Keratinocyte (primary cell): ENCODE measurements around the gene ARHGAP18. TPM values are rescaled to one million over a fixed set of nuclear protein-coding genes. Genes with fewer than 3 reads are reported as not detected.
"Not testable (repeated sequence)": the region's sequence is repeated elsewhere in the genome, so short reads cannot be mapped to it uniquely, and the experiment has no call there.

ENCODE experiments used
- DNase-seq: peaks from one replicate; pipeline ENCODE4 v3.0.0-alpha.2; 2011; ENCODE audit warnings: low read depth, missing footprints, low spot score
- FAIRE-seq: peaks from 2 replicates; lab custom pipeline; 2011; peaks lifted over from hg19 to GRCh38; lab: Jason Lieb, UNC
- H2AFZ ChIP-seq: 2 replicates; pipeline ENCODE4 v1.6.0; 2012; ENCODE audit warnings: low read length, control low read depth, inconsistent platforms; ENCODE audit not compliant: control insufficient read depth
- H3K27ac ChIP-seq: 2 replicates; pipeline ENCODE4 v1.5.1; 2011; ENCODE audit warnings: low read length; ENCODE audit not compliant: control insufficient read depth, insufficient read depth
- H3K27me3 ChIP-seq: 3 replicates; pipeline ENCODE4 v1.6.0; 2011; ENCODE audit warnings: low read length; ENCODE audit not compliant: control insufficient read depth, insufficient read depth; ENCODE audit errors: extremely low read depth
- H3K36me3 ChIP-seq, 2 experiments: 2 replicates in 1 of 2; 3 replicates in 1 of 2; pipeline ENCODE4 v1.5.1; 2011; ENCODE audit warnings: low read length in 2 of 2, mild to moderate bottlenecking in 1 of 2; ENCODE audit not compliant: control insufficient read depth in 2 of 2, insufficient read depth in 2 of 2; ENCODE audit errors: extremely low read depth in 1 of 2
- H3K4me1 ChIP-seq: 3 replicates; pipeline ENCODE4 v1.5.1; 2011; ENCODE audit warnings: low read length; ENCODE audit not compliant: control insufficient read depth, insufficient read depth; ENCODE audit errors: extremely low read depth
- H3K4me2 ChIP-seq: 3 replicates; pipeline ENCODE4 v1.6.0; 2011; ENCODE audit warnings: low read depth, low read length; ENCODE audit not compliant: control insufficient read depth, insufficient read depth; ENCODE audit errors: extremely low read depth
- H3K4me3 ChIP-seq, 3 experiments: fragments of 200-600 bp in 1 of 3; sonication (generic) in 1 of 3; 2 replicates in 2 of 3; 3 replicates in 1 of 3; pipeline ENCODE4 v1.5.1; 2011 to 2016; ENCODE audit warnings: low read length in 3 of 3, mild to moderate bottlenecking in 3 of 3, control low read depth in 2 of 3, inconsistent platforms in 1 of 3, low read depth in 1 of 3, mixed read lengths in 1 of 3, mixed run types in 1 of 3, moderate library complexity in 1 of 3; ENCODE audit not compliant: control insufficient read depth in 2 of 3, insufficient read depth in 2 of 3; ENCODE audit errors: extremely low read depth in 1 of 3
- H3K79me2 ChIP-seq: 2 replicates; pipeline ENCODE4 v1.6.0; 2012; ENCODE audit warnings: low read length; ENCODE audit not compliant: control insufficient read depth, insufficient read depth
- H3K9ac ChIP-seq: 3 replicates; pipeline ENCODE4 v1.6.0; 2011; ENCODE audit warnings: low read length; ENCODE audit not compliant: control insufficient read depth, insufficient read depth; ENCODE audit errors: extremely low read depth
- H3K9me1 ChIP-seq: 3 replicates; pipeline ENCODE4 v1.6.0; 2011; ENCODE audit warnings: low read length; ENCODE audit not compliant: control insufficient read depth, insufficient read depth; ENCODE audit errors: extremely low read depth
- H3K9me3 ChIP-seq: 2 replicates; pipeline ENCODE4 v1.5.1; 2012; ENCODE audit warnings: low read depth, low read length; ENCODE audit not compliant: control insufficient read depth
- H4K20me1 ChIP-seq: 3 replicates; pipeline ENCODE4 v1.6.0; 2011; ENCODE audit warnings: low read length; ENCODE audit not compliant: control insufficient read depth, insufficient read depth; ENCODE audit errors: extremely low read depth
- EZH2 ChIP-seq: IDR thresholded peaks from one replicate; pipeline ENCODE4 v1.6.1; 2012; ENCODE audit warnings: inconsistent platforms, mild to moderate bottlenecking, low read length, moderate library complexity
- dilution Hi-C: fragments of 300-500 bp; cut with MboI; formaldehyde crosslinking; loops from one replicate; pipeline ENCODE4 v1.7.0; 2020; ENCODE audit warnings: low sequenced_read_pairs; ENCODE audit not compliant: extremely low pct_ligation_motif_present
- polyA plus RNA-seq, 5 experiments: library from polyadenylated mRNA; depleted of rRNA in 3 of 5; stranded (reverse) in 3 of 5; stranded (forward) in 1 of 5; unstranded in 1 of 5; fragments of >200 nt; gene quantifications; 1 replicate in 1 of 5; 2 replicates in 3 of 5; 3 replicates in 1 of 5; pipeline versions ENCODE4 v1.2.1 to v1.2.3, GENCODE V29; 2011 to 2012; ENCODE audit warnings: missing spikeins in 2 of 5, low read depth in 1 of 5, low replicate concordance in 1 of 5
- TF ChIP-seq, protein P1 (sequence below), 3 experiments: IDR thresholded peaks in 1 of 3; conservative IDR thresholded peaks in 1 of 3; optimal IDR thresholded peaks in 1 of 3; 2 replicates in 2 of 3; 3 replicates in 1 of 3; pipeline versions ENCODE3 to v1.5.1; 2011; ENCODE audit warnings: low read length in 3 of 3, mild to moderate bottlenecking in 3 of 3, moderate library complexity in 2 of 3, control low read depth in 1 of 3, inconsistent platforms in 1 of 3; ENCODE audit not compliant: insufficient read depth in 2 of 3; ENCODE audit errors: extremely low read depth in 1 of 3

Gene ARHGAP18
- polyA plus RNA-seq, 1 donor (not counting 4 experiments of a cell fraction or from before 2014, with no cell fraction given): 17.7 TPM

GRCh38 chr6:129575378-129576118, 134.4 kb downstream of the ARHGAP18 start:
- dilution Hi-C loops: no loop called here
- H3K9ac ChIP-seq: no peak overlapping the region
- H3K79me2 ChIP-seq: no peaks in the 10 kb centered on the region
- H2AFZ ChIP-seq: peak overlapping the region; percentile 39
- H3K4me3 ChIP-seq: no peak overlapping the region
- FAIRE-seq (peak; percentile 61), DNase-seq (no peak)
- no peaks in the 10 kb centered on the region for H3K27me3 ChIP-seq
- H4K20me1 ChIP-seq: no peaks in the 10 kb centered on the region
- no peaks in the 10 kb centered on the region for H3K9me1 ChIP-seq
- H3K4me2 ChIP-seq: peak overlapping the region; percentile 14
- peaks cover 7% of the 10 kb centered on the region for H3K4me1 ChIP-seq
- H3K27ac ChIP-seq: peak overlapping the region; percentile 37
- no peaks in the 10 kb centered on the region for H3K9me3 ChIP-seq
- TF ChIP-seq, protein P1, sequence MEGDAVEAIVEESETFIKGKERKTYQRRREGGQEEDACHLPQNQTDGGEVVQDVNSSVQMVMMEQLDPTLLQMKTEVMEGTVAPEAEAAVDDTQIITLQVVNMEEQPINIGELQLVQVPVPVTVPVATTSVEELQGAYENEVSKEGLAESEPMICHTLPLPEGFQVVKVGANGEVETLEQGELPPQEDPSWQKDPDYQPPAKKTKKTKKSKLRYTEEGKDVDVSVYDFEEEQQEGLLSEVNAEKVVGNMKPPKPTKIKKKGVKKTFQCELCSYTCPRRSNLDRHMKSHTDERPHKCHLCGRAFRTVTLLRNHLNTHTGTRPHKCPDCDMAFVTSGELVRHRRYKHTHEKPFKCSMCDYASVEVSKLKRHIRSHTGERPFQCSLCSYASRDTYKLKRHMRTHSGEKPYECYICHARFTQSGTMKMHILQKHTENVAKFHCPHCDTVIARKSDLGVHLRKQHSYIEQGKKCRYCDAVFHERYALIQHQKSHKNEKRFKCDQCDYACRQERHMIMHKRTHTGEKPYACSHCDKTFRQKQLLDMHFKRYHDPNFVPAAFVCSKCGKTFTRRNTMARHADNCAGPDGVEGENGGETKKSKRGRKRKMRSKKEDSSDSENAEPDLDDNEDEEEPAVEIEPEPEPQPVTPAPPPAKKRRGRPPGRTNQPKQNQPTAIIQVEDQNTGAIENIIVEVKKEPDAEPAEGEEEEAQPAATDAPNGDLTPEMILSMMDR (optimal IDR thresholded peaks at IDR 0.05 in 1 of 3, IDR thresholded peaks at IDR 0.05 in 1 of 3, conservative IDR thresholded peaks at IDR 0.05 in 1 of 3; ENCODE audit: extremely low read depth in 1 of 3, insufficient read depth in 2 of 3, low read length in 3 of 3): peak; percentile 47 to 71 (median 65)
- TF ChIP-seq EZH2: no peak
- peaks cover 0 to 2% of the 10 kb centered on the region in 2 experiments for H3K36me3 ChIP-seq

GRCh38 chr6:129574605-129575004, 135.4 kb downstream of the ARHGAP18 start:
- H3K36me3 ChIP-seq, H4K20me1 ChIP-seq, H3K27me3 ChIP-seq, H3K27ac ChIP-seq, DNase-seq, dilution Hi-C loops, H3K4me3 ChIP-seq, H3K9ac ChIP-seq, H3K9me3 ChIP-seq, H3K79me2 ChIP-seq, H3K9me1 ChIP-seq, H3K4me1 ChIP-seq, H3K4me2 ChIP-seq, FAIRE-seq, H2AFZ ChIP-seq: not testable (repeated sequence)

DNA sequence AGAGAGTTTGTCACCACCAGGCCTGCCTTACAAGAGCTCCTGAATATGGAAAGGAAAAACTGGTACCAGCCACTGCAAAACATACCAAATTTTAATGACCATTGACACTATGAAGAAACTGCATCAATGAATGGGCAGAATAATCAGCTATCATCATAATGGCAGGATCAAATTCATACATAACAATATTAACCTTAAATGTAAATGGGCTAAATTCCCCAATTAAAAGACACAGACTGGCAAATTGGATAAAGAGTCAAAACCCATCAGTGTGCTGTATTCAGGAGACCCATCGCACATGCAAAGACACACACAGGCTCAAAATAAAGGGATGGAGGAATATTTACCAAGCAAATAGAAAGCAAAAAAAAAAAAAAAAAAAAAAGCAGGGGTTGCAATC, 139.0 kb downstream of the ARHGAP18 start:
- DNase-seq, H3K9me1 ChIP-seq, H2AFZ ChIP-seq, H3K36me3 ChIP-seq, H3K4me2 ChIP-seq, H3K4me1 ChIP-seq, H3K79me2 ChIP-seq, H3K27ac ChIP-seq, H3K4me3 ChIP-seq, FAIRE-seq, H3K27me3 ChIP-seq, H3K9me3 ChIP-seq, dilution Hi-C loops, H3K9ac ChIP-seq, H4K20me1 ChIP-seq: not testable (repeated sequence)
